Activated CD4-positive, CD25-positive, alpha-beta regulatory T cell treated with anti-CD3 and anti-CD28 coated beads, Interleukin-2, amount 50 U/mL, for 16 hours (primary cell): ENCODE measurements around the gene C1orf122.

ENCODE experiments used
- DNase-seq: peaks from one replicate; pipeline ENCODE4 v3.0.0-alpha.2; 2020; ENCODE audit warnings: low read depth, low spot score

C1orf122 gene

DNA sequence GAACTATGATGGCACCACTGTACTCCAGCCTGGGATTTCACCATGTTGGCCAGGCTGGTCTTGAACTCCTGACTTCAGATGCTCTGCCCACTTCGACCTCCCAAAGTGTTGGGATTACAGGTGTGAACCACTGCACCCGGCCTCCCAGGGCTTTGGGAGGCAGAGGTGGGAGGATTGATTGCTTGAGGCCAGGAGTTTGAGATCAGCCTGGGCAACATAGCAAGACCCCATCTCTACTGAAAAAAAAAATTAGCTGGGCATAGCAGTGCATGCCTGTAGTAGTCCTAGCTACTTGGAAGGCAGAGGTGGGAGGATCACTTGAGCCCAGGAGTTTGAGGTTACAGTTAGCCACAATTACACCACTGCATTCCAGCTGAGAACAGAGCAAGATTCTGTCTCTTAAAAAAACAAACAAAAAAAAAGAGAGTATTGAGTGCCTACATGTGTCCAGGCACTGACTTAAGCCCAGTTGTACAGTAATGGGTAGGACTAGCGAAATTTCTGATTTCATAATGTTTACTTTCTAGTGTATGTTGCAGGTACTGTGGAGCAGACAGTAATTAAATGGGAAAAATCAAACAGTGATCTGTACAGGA, 9.7 kb upstream of the C1orf122 start:
- DNase-seq, result no peak

GRCh38 chr1:37802439-37802838, 5.2 kb upstream of the C1orf122 start:
- no peak for DNase-seq

DNA sequence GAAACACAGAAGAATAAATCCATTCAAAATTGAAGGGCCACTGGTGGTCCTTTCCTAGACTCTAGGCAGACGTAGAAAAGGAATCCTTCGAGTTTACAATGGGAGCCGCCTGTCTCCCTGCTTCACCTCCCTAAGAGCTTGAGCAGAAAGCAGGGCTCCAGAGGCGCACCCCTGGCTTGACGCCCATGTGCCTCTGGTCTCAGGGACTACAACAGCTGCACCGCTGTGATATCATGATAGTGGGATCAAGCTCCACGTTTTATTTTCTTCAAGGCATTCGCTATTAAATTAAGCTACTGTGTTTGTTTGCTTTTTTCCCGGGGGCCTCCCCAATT, 403 bp upstream of the C1orf122 start:
- DNase-seq, result no peak

GRCh38 chr1:37808369-37809319, 1.1 kb downstream of the C1orf122 start:
- no peak for DNase-seq

- DNase-seq, result no peak
These were observed 2.4 kb downstream of the C1orf122 start for GRCh38 chr1:37809942-37810341.

- peak; percentile 31 for DNase-seq
These were observed 3.6 kb downstream of the C1orf122 start for GRCh38 chr1:37811027-37811655.

DNA sequence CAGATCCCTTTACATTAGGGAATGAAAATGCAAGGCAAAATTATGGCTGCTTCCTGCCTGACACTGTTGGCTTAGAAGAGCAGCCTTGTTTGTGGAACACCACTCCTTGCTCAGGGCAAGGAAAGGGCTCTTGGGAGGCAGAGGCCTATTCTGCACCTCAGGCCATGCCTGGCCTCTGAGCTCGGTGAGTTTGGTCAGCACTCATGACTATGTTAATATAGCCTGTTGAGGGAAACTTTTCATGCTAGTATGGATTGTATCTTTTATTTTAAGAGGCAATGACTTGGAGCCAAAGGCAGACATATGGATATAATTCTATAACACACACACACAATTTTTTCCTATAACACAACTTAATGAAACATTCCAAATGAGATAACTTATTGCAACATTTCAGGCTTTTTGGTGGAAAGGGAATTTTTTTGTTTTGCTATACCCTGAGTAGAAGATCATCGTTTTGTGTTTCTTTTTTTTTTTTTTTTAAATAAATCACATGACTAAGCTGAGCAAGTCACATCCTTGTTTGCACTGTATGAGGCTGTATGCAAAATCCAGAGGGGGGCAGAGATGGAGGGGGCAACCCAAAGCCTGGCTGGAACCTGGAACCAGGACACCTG, 6.0 kb downstream of the C1orf122 start:
- no peak for DNase-seq

GRCh38 chr1:37814252-37814651, 6.7 kb downstream of the C1orf122 start:
- no peak for DNase-seq

- DNase-seq, result no peak
These were observed 9.9 kb downstream of the C1orf122 start for GRCh38 chr1:37817481-37817880.

DNA sequence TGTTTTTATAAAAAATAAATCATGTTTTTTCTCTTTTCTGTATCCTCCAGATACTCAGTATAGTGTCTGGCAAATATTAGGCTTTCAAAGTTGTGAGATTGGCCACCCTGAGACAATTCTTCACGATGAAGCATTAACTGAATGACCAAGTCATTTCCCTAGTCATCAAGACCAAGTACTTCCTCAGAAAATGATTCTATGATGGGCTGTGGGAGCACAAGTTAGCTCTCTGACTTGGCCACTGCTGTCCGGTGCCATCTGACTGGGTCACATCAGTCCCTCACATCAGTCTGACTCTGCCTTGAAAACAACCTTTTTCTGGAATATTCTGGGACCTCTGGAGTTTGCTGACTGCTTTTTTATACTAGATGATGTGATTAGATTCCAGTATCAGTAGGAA, 13.9 kb downstream of the C1orf122 start:
- no peak for DNase-seq

GRCh38 chr1:37822906-37823815, 15.6 kb downstream of the C1orf122 start:
- no peak for DNase-seq

DNA sequence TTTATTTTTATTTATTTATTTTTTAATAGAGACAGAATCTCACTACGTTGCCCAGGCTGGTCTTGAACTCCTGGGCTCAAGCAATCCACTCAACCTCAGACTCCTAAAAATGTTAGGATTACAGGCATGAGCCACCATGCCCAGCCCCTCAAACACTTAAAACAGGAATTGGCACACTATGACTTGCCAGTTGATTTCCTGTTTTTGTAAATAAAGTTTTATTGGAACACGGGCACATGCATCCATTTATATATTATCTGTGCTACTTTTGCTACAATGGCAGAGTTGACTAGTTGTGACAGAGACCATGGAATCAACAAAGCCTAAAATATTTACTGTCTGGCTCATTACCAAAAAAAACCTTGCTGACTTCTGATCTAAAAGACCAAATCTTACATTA, 16.4 kb downstream of the C1orf122 start:
- DNase-seq, result no peak

DNA sequence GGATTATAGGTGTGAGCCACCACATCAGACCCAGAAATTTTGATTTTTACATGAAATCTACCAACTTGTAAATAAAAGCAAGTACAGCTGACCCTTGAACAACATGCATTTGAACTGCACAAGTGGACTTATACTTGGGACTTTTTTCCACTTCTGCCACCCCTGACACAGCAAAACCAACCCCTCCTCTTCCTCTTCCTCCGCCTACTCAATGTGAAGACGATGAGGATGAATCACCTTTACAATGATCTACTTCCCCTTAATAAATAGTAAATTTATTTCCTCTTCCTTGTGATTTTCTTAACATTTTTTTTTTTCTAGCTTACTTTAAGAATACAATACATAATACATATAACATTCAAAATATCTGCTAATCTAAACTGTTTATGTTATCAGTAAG, 17.9 kb downstream of the C1orf122 start:
- no peak for DNase-seq

DNA sequence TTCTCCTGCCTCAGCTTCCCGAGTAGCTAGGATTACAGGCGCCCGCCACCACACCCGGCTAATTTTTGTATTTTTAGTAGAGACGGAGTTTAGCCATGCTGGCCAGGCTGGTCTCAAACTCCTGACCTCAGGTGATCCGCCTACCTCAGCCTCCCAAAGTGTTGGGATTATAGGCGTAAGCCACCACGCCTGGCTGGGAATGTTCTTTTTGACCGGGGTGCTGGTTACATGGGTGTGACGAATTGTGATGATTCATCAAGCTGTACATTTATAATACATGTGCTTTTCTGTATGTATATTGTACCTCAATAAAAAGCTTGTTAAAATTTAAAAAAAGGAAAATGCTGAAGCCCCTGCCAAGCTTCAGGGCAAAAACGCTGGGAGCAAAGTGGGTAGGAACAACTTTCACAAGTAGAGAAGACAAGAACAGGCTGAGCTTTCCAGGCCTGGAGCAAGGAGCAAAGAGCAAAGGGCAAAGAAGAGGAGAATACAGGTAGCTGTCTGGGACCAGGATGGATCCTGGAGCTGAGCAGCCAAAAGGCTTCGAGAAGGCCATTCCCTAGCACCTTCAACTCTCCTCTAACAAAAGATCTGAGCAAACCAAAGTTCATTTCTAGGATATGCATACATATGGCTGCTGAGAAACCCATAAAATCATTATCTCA, 21.0 kb downstream of the C1orf122 start:
- no peak for DNase-seq

GRCh38 chr1:37831109-37831508, 23.5 kb downstream of the C1orf122 start:
- no peak for DNase-seq

DNA sequence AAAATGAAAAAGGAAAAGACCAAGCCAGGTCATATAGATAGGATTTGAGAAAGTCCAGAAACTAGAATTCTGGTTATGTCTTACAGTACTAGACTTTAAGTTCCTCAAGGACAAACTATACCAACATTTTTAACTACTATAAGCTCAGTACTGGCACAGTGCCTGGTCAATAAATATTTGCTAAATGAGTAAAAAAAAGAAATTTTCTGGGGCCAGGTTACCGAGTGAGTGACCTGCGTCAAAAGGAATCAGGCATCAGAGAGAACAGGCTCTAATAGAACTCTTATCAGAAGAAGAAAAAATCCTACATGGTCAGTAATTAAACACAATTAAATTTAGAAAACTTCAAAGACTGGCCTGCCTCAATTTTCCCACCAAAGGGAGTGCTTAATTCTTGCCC, 24.2 kb downstream of the C1orf122 start:
- DNase-seq, result no peak

DNA sequence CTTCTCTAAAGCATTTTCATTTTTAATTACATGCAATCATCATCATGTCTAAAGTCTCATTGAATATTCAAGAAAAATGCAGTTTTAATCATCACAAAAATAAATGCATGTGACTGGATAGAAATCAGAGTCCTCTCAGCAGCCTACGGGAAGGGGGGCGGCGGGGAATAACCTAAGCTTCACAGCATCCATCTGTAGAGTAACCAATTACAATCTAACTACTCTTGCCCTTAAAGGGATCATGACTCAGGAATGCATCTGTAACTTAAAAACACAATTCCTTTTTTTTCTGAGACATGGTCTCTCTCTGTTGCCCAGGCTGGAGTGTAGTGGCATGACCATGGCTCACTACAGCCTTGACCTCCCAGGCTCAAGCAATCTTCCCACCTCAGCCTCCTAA, 29.2 kb downstream of the C1orf122 start:
- DNase-seq, result no peak

- no peak for DNase-seq
These were observed 32.1 kb downstream of the C1orf122 start for GRCh38 chr1:37839676-37840075.

- no peak for DNase-seq
These were observed 33.1 kb downstream of the C1orf122 start for GRCh38 chr1:37840711-37841110.

DNA sequence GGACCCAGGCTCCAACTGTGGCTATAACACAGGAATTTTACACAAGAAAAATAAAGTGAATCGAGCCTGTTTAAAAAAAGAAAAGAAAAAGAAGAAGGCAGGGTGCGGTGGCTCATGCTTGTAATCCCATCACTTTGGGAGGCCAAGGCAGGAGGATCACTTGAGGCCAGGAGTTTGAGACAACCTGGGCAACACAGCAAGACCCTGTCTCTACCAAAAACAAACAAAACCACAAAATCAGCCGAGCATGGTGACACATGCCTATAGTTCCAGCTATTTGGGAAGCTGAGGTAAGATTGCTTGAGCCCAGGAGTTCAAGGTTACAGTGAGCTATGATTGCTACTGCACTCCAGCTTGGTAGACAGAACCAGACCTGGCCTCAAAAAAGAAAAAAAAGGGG, 34.1 kb downstream of the C1orf122 start:
- no peak for DNase-seq

GRCh38 chr1:37844536-37844935, 36.9 kb downstream of the C1orf122 start:
- DNase-seq, result no peak
